ENCODE data around the gene PCDH19. TPM values are rescaled to one million over a fixed set of nuclear protein-coding genes. Genes with fewer than 3 reads are reported as not detected.
A peak's percentile ranks its signal among the peaks of the same experiment; 100 is the strongest.

PCDH19 gene
- total RNA-seq, 2 donors from 2014 or later = under 0.01 to 0.33 TPM

DNA sequence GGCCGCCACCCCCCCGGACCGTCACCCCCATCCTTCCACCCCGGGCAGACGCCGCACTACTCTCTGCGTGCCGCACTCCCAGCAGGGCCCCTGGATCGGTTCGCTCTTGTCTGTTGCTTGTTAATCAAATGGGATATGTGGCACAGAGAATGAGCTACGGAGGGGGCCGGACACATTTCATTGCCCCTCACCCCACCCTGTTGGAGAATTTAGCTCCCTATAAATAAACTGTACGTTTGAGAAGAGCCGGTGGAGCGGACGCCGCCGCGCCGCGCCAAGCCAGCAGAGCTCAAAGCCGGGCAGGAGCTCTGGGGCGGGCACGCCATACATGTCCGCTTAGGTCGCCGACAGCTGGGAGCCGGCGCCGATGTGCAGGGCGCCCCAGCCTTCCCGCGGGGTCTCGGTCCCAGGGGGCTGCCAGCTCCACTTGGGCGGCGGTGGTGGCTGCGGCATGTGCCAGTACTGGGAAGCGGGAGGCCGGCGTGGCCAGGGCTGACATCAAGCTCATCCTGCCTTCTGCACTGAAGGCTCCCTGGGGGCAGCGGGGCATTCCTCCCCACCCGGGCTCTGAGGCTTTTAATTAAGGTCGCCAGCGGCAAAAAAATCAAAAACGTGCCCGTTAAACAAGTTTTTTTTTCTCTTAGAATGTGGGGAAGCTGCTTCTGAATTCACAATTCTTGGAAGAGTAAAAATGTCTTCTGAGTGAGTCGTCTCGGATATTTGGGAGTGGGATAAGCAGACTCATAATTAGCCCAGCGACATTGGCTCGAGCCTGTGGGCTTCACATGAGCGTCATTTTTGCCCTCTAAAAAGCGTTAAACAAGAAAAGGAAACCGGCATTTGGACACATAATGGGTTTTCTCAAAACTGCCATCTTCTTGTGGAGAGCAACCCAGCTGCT, 1.1 kb upstream of the PCDH19 start:
- H3K9me3 ChIP-seq = no peaks in the 10 kb centered on the region
- H3K4me3 ChIP-seq = no peak overlapping the region
- H3K27ac ChIP-seq = no peak overlapping the region
- no peaks in the 10 kb centered on the region for H3K27me3 ChIP-seq
- intact Hi-C loops (cut with DNase I) = no loop called here
- peaks cover 22% of the 10 kb centered on the region for H3K4me1 ChIP-seq
- no peaks in the 10 kb centered on the region for H3K36me3 ChIP-seq (replicated peaks in 1 of 2; ENCODE audit: insufficient read depth in 1 of 2, low read depth in 2 of 2)
- ATAC-seq (no peak), DNase-seq (peak in 1 of 4 donors; percentile 7)
- WGBS, 2 donors = 3 to 5% methylated on average over 19 to 39 of the region's 53 CpGs
- no peak for TF ChIP-seq POLR2A (IDR thresholded peaks at IDR 0.05)
- TF ChIP-seq, protein P1, sequence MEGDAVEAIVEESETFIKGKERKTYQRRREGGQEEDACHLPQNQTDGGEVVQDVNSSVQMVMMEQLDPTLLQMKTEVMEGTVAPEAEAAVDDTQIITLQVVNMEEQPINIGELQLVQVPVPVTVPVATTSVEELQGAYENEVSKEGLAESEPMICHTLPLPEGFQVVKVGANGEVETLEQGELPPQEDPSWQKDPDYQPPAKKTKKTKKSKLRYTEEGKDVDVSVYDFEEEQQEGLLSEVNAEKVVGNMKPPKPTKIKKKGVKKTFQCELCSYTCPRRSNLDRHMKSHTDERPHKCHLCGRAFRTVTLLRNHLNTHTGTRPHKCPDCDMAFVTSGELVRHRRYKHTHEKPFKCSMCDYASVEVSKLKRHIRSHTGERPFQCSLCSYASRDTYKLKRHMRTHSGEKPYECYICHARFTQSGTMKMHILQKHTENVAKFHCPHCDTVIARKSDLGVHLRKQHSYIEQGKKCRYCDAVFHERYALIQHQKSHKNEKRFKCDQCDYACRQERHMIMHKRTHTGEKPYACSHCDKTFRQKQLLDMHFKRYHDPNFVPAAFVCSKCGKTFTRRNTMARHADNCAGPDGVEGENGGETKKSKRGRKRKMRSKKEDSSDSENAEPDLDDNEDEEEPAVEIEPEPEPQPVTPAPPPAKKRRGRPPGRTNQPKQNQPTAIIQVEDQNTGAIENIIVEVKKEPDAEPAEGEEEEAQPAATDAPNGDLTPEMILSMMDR (IDR thresholded peaks at IDR 0.05) = no peak

GRCh38 chrX:100408713-100409609, 1.1 kb downstream of the PCDH19 start:
- ATAC-seq (no peak), DNase-seq (no peak)
- H3K9me3 ChIP-seq = no peaks in the 10 kb centered on the region
- TF ChIP-seq, protein P1 (IDR thresholded peaks at IDR 0.05) = no peak
- no peak for TF ChIP-seq POLR2A (IDR thresholded peaks at IDR 0.05)
- no peak overlapping the region for H3K4me3 ChIP-seq
- no peaks in the 10 kb centered on the region for H3K36me3 ChIP-seq (replicated peaks in 1 of 2; ENCODE audit: insufficient read depth in 1 of 2, low read depth in 2 of 2)
- H3K27ac ChIP-seq = no peak overlapping the region
- H3K4me1 ChIP-seq = peaks cover 22% of the 10 kb centered on the region
- WGBS, 2 donors = 4% methylated on average over 56 of the region's 87 CpGs; no CpG with 5 or more reads in 1 of the 2 donors
- H3K27me3 ChIP-seq = no peaks in the 10 kb centered on the region
- intact Hi-C loops (cut with DNase I) = no loop called here

- DNase-seq (no peak), ATAC-seq (no peak)
- H3K9me3 ChIP-seq = no peaks in the 10 kb centered on the region
- peaks cover 22% of the 10 kb centered on the region for H3K4me1 ChIP-seq
- 4% methylated on average over 68 of the region's 90 CpGs; no CpG with 5 or more reads in 1 of the 2 donors for WGBS, 2 donors
- intact Hi-C loops (cut with DNase I) = no loop called here
- H3K27me3 ChIP-seq = no peaks in the 10 kb centered on the region
- TF ChIP-seq, protein P1 (IDR thresholded peaks at IDR 0.05) = no peak
- TF ChIP-seq POLR2A (IDR thresholded peaks at IDR 0.05) = no peak
- no peaks in the 10 kb centered on the region for H3K36me3 ChIP-seq (replicated peaks in 1 of 2; ENCODE audit: insufficient read depth in 1 of 2, low read depth in 2 of 2)
- no peak overlapping the region for H3K4me3 ChIP-seq
- H3K27ac ChIP-seq = no peak overlapping the region
Measured at GRCh38 chrX:100407784-100408712, 2.0 kb downstream of the PCDH19 start.

- intact Hi-C loops (cut with DNase I) = no loop called here
- H3K36me3 ChIP-seq (replicated peaks in 1 of 2; ENCODE audit: insufficient read depth in 1 of 2, low read depth in 2 of 2) = no peaks in the 10 kb centered on the region
- H3K27ac ChIP-seq = no peak overlapping the region
- DNase-seq = no peak
- no peak overlapping the region for H3K4me3 ChIP-seq
- 10 to 11% methylated on average over 11 to 45 of the region's 47 CpGs for WGBS, 2 donors
- TF ChIP-seq POLR2A (IDR thresholded peaks at IDR 0.05) = no peak
- no peaks in the 10 kb centered on the region for H3K27me3 ChIP-seq
- ATAC-seq = no peak
- H3K4me1 ChIP-seq = peaks cover 22% of the 10 kb centered on the region
- no peaks in the 10 kb centered on the region for H3K9me3 ChIP-seq
Measured at GRCh38 chrX:100407147-100407783, 2.8 kb downstream of the PCDH19 start.

Data from body of pancreas (tissue), 4 donors.